GM19463 (cell line): ENCODE results near the gene SPHK1.

ENCODE experiments used
- ATAC-seq: cut with Tn5 transposase; IDR thresholded peaks from one replicate; pipeline ENCODE4 v1.9.1; 2021; ENCODE audit warnings: mild to moderate bottlenecking, moderate library complexity; ENCODE audit not compliant: unreplicated experiment

The SPHK1 gene

GRCh38 chr17:76431509-76431908 lies 47.1 kb downstream of the SPHK1 start:
- no peak for ATAC-seq

- no peak for ATAC-seq
Observed at GRCh38 chr17:76432004-76432403, 47.6 kb downstream of the SPHK1 start.

DNA sequence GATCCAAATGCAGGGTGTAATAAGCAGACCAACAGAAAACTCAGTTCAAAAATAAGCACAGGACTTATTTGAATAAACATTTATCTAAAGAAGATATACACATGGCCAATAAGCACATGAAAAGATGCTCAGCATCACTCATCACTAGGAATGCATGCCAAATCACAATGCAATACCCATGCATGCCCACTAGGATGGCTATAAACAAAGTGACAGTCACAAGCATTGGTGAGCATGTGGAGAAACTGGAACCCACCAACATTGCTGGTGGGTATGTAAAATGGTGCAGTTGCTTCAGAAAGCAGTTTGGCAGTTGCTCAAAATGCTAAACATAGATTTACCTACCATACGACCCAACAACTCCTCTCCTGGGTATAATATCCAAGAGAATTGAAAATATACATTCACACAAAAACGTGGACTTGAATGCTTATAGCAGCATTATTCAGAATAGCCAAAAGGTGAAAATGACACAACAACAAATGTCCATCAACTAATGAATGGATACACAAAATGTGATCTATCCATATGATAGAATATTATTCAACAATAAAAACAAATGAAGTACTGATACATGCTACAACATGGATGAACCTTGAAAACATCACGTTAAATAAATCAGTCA lies 48.4 kb downstream of the SPHK1 start:
- ATAC-seq: no peak

GRCh38 chr17:76433693-76434092 lies 49.3 kb downstream of the SPHK1 start:
- no peak for ATAC-seq

DNA sequence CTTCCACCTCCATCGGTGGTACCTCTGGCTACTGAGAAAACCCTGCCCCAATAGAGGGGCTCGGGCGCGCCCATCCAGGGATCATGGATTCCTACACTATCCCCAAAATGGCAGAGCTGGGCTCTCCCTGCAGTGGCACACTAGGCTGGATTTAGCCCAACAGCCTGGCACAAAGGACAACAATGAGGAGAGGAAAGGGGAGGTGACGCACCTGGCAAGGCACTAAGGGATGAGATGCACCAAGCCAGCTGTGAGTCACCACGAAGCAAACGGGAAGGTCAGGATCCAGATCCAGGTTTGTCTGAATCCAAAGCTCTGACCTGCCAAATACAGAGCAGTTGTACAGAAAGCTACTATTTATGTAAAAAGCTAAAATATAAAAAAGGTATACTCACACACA lies 50.5 kb downstream of the SPHK1 start:
- ATAC-seq: no peak

GRCh38 chr17:76435751-76436150 lies 51.3 kb downstream of the SPHK1 start:
- no peak for ATAC-seq
